GM19238 (cell line): ENCODE measurements around the gene TFIP11.
A peak's percentile ranks its signal among the peaks of the same experiment; 100 is the strongest.

ENCODE experiments used
- DNase-seq: peaks from one replicate; pipeline ENCODE4 v3.0.0; 2011; ENCODE audit warnings: low spot score; ENCODE audit not compliant: insufficient read length

TFIP11 gene

DNA sequence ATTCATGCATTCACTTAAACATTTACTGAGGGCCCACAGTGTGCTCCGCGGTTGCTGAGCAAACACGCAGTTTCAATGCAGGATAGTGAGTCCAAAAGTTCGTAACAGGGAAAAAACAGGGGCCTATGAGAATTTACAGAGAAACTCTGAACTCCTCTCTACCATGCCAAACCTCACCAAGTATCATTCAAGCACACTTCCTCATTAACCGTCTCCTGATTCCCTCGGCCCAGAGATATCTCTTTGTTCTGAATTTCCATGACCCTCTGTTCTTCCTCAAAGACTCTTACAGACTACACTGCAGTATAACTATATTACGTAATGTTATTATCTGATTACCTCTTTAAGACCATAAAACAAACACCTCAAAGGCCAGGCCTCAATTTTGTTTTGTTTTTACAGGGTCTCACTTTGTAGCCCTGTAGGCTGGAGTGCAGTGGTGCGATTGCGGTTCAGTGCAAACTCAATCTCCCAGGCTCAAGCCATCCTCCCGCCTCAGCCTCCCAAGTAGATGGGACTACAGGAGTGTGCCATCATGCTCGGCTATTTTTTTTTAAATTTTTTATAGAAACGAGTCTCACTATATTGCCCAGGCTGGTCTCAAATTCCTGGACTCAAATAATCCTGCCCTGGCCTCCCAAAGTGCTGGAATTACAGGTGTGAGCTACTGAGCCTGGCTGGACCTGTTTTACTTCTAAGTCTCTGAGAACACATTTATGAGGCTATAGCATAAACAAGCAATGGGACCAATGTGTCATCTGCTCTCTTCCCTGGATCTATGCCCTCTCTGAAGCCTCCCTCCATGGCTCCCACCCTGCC lies 32.3 kb downstream of the TFIP11 start:
- DNase-seq, result no peak

DNA sequence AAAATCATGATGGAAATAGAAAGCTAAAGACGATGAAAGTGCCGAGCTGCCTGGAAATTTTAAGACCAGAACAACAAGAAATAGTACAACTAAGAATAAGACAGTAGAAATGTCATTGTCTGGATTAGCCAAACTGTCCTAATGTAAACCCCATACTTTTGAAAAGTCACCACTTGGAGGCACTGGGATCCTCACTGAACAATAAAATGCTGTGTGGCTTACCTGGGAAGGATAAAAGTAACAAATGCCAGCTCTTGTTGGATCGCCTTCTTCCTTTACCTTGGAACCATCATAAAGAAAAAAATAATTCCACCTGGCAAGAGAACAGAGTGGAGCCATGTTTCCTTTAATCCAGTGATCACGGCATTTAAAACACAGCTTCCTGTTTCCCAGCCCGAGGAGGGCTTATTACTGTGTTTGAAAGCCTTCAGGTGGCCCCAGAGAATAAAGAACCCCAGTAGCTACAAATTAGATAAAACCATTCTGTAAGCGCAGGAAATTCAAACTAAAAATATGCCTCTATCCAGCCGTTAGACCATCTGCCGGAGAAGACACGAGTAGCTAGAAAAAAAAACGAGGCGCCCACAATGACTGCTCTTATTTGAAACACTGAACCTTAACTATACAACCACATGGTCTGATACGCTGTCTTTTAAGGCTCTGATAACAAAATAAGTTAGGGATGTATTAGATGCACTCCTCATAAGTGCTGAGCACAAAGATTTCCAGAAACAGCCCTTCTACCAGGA lies 33.1 kb downstream of the TFIP11 start:
- DNase-seq, result no peak

- no peak for DNase-seq
Measured at GRCh38 chr22:26477341-26477731, 34.9 kb downstream of the TFIP11 start.

DNA sequence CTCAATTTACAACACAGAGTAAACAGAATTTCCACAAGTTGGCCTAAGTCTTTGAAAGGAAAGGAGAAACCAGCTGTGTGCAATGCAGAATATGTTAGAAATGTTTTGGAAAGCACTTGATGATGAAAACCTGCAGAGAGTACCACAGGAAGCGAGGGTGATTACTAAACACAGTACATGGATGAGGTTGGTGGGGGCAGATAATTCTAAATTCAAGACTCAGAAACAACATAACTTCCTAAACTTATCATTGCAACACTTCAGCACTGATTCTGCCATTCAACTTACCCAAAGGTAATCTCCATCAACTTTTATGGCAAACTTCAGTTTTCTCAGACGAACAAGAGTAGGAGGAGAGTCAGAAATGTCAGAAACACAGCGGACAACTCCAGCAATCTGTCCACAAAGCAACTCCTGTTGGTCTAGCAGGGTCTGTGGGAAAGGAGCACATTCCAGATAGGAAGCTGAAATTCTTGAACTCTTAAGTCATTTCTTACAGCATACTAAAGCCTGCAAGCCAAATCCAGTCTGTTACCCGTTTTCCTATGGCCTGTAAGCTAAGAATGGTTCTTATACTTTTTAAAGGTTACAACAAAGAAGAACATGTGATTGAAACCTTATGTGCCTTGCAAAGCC lies 35.5 kb downstream of the TFIP11 start:
- no peak for DNase-seq

- DNase-seq, result no peak
Measured at GRCh38 chr22:26474682-26475081, 37.6 kb downstream of the TFIP11 start.

GRCh38 chr22:26471522-26471921 lies 40.8 kb downstream of the TFIP11 start:
- no peak for DNase-seq

DNA sequence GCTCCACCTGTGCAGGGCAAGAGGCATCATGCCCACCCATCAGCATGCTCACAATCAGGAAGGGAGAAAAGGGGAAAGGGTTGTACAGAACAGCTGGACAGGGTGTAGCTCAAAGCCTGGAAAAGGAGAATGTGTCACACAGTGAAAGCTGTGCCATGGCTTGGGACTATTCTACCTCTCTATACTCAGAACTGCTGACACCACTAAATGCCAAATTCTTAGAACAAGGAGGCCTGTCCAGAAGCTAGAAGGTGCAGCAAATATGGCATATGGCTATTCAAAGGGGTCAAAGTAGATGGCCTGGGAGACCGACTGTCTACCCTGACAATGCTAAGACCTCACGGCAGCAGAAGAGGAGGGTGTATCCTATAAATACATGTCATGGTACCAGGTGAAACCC lies 41.5 kb downstream of the TFIP11 start:
- DNase-seq, result no peak

GRCh38 chr22:26466196-26466595 lies 46.1 kb downstream of the TFIP11 start:
- no peak for DNase-seq

DNA sequence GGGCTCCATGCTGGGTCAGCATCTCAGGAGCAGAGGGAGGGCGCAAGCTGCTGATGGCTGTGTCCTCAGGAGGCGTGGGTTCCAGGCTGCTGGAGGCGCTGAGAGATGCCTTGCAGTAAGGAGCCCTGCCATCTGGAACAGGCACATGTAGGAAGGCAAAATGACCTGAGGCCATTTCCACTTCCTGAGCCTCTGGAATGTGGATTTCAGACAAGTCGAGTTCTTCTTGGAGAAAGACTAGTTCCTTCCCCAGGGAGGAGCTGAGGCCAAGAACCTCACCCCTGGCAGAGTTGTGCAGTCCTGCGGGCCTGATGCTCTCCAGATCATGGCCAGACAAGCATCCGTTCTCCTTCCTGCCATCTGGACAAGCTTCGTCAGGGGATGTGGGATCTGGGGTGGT lies 48.0 kb downstream of the TFIP11 start:
- no peak for DNase-seq

GRCh38 chr22:26463688-26464087 lies 48.6 kb downstream of the TFIP11 start:
- DNase-seq, result no peak

- no peak for DNase-seq
Measured at GRCh38 chr22:26463101-26463661, 49.1 kb downstream of the TFIP11 start.

GRCh38 chr22:26462641-26463040 lies 49.6 kb downstream of the TFIP11 start:
- DNase-seq, result no peak

DNA sequence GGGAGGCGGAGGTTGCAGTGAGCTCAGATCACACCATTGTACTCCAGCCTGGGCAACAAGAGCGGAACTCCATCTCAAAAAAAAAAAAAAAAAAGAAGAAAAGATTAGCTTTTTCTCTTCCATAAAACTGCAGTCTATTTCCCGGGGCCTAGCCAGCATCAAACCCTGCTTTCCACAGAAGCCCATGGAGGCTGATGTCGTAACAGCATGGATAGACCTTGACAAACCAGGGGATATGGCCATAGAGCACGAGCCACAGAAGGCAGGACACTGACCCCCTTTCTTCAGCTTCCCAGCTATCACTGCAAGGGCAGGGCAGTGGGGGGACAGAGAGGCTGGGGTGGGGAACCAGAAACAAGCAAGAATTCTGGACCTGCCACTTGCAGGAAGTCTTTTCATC lies 50.2 kb downstream of the TFIP11 start:
- DNase-seq, result no peak

DNA sequence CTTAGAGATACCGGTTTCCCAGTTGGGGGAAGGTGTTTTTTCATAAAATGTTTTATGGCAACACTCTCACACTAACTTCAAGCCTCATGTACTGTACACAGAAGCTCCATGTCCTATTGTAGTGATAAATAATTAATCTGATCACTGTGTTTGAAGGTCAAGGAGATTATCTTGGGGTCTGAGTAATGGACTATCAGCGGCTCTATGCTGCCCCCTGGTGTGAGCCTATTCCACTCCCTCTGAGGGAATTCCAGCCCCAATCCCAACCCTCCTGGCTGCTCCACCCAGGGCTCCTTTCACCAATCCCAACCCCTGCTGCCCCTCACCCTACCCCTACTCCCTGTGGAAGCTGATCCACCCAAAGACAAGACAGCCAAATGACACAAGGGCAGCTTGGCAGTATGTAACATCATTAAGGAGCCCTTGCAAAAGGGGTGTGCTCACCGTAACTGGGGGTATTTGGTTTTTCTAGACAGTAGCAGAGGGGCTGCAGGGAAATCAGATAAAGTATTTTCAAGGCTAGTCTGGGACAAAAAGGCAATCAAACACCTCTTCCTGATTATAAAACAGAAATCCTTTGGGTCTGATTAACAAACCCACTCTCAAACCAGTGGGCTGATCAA lies 51.0 kb downstream of the TFIP11 start:
- DNase-seq, result peak; percentile 37

DNA sequence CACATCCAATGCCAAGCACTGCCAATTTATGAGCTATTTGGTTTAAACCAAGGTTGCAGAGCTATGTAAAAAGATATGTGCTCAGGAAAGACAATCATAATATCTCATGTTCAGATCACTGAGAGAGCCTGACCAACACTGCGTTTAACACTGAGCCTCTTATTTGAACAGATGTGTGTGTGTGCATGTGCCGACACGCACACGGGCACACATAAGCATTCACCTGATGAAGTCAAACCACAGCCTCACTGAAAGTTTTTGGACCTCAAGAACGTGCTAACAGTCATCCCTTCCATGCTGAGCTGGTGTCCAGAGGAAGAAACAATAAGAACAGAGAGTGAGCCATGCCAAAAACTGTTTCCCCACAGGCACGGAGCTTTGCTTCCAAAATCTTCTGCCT lies 52.1 kb downstream of the TFIP11 start:
- no peak for DNase-seq

DNA sequence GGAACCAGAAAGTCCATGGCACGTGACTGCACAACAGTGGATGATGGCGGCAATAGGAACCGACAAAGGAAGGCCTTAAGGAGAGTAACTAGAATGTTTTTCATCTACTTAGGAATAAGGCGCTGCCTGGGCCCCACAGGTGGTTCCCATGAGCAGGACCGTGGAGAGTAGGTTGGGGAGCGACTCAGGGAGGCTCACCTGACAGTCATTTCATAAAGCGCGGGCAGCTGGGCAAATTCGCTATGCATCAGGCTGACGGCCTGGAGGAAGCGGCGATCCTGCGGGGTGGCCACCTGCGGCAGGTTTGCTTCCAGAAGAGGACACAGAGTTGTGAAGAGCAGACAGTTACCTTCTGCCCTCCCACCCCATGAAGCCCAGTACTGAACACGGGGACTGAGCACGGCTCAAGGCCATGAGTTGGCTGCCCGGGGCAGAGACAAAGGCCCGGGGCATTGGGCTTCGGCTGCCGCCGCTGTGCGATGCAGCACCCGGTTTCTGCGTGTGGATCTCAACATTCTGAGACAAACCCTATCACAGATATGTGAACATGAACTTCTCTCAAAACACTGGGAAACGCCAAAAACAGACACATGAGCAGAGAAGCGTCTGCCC lies 54.5 kb downstream of the TFIP11 start:
- no peak for DNase-seq

DNA sequence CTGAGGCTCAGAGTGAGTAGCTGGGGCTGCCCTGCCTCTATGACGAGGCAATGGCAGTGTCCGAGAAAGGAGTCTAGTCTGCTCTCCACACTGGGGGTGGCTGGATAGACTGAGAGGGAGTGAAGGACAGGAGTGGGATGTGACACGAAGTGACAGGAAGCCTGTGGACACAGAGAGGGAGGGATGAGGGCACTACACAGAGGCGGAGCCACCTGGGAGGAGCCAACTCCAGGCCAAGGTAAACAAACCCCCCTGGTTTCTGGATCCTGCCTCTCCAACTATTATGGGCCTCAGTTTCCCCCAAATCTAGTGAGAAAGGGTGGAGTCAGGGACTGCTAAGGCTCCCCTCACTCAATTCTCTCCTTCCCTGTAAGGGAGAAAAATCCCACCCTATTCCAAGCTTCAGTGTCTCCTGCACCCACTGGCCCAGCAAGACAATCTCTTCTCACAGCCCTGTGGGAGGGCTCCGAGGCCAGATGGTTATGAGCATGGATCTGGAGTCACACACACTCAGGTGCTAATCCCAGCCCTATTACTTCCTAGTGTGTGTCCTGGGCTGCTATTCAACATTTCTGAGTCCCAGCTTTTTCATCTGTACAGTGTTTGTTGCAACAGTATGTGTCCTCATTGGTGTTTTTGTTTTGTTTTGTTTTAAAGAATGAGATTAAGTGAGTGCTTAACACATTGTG lies 58.3 kb downstream of the TFIP11 start:
- no peak for DNase-seq

DNA sequence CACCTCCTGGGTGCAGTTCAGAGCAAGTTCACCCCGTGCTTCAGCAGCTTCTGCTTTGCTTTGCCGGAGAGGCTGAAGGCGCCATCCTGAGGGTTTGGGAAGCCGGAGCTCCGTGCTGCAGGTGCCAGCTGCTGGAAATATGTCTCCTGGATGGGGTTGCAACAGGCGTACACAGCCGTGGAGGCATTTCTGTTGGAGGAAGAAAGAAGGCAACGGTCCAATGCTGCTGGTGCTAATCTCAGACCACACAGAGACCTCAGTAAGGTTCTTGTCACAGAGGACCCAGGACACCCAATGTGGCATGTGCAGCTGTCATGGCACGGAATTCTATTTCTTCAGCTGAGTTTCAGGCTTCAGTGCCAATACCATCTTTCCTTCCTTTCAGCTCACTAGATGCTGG lies 59.1 kb downstream of the TFIP11 start:
- no peak for DNase-seq

DNA sequence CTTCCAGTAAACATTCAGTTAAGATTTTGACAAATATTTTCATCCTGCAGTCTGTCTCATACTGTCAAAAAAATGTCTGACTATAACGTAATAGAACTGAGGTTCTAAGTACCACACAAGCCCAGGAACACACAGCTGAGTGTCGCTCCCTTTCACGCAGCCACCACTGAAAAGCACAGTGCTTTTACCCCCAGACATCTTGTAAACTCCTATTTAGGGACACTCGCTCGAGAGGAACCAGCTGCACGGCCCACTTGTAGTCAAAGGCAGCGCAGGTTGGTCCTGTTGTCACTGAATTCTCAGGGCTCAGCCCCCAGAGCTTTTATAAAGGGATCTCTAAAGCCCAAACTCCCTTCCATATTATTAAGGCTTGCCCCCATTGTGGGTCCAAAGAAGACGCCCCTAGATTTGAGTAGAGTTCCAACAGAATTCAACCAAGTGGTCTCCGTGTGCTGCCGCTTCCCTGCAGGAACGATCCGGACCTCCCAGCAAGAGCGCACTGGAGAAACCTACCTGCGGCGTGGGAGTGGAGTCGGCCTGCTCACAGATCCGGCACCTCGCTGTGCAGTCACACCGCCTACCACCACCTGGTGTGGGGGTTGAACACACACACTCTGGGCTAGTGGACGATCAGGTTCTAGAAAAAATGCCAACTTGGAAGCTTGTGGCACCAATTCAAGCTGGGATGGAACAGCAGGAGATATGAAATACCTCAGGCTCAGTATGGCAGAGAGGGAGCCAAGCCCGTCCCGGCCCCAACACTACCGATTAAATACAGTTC lies 59.8 kb downstream of the TFIP11 start:
- no peak for DNase-seq
